Putamen (tissue), 1 donor: ENCODE data around the gene BEGAIN.

Experiments used
- DNase-seq: peaks from one replicate; pipeline ENCODE4 v3.0.0-alpha.2; 2016; ENCODE audit warnings: low spot score

The BEGAIN gene

DNA sequence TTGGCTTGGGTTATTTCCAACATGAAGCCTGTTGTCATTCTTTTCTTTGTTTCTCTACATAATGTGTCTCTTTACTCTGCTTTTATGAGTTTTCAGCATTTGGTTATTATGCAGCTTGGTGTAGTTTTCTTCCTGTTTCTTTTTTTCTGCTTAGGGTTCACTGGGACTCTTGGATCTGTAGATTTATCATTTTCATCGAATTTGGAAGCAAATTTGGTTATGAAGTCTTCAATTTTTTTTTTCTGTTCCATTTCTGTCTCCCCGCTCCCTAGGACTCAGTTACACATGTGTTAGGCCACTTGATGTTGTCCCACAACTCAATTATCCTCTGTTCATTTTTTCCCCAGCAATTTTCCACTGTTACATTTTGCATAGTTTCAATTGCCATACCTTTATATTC, 13.8 kb upstream of the BEGAIN start:
- no peak for DNase-seq

DNA sequence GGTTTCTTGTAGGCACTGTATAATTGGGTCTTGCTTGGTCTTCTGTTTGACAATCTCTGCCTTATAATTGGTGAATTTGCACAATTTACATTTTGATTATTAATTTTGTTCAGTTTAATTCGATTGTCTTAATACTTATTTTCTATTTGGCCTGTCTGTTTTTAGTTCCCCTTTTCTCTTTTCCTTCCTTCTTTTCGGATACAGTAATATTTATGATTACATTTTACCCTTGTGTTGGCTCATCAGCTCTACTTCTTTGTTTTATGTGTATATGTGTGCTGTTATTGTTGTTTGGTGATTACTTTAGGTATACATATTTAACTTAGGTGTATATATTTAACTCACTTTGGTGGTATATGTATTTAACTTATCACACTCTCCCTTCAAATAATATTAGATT, 12.8 kb upstream of the BEGAIN start:
- DNase-seq: no peak

DNA sequence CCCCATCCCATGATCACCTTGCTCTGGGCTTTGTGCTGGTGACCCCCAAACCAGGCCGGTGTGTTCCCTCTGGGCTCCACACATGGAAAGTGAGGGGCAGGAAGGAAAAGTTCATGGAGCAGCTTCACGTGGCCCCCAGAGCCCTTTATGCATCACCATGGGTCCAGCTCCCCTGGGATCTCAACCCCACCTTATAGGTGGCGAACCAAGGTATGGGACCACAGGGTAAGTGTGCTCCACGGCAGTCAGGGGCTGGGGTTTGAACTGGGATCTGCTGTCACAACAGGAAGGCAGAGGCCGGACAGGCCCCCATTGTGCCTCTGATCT, 7.4 kb upstream of the BEGAIN start:
- no peak for DNase-seq

DNA sequence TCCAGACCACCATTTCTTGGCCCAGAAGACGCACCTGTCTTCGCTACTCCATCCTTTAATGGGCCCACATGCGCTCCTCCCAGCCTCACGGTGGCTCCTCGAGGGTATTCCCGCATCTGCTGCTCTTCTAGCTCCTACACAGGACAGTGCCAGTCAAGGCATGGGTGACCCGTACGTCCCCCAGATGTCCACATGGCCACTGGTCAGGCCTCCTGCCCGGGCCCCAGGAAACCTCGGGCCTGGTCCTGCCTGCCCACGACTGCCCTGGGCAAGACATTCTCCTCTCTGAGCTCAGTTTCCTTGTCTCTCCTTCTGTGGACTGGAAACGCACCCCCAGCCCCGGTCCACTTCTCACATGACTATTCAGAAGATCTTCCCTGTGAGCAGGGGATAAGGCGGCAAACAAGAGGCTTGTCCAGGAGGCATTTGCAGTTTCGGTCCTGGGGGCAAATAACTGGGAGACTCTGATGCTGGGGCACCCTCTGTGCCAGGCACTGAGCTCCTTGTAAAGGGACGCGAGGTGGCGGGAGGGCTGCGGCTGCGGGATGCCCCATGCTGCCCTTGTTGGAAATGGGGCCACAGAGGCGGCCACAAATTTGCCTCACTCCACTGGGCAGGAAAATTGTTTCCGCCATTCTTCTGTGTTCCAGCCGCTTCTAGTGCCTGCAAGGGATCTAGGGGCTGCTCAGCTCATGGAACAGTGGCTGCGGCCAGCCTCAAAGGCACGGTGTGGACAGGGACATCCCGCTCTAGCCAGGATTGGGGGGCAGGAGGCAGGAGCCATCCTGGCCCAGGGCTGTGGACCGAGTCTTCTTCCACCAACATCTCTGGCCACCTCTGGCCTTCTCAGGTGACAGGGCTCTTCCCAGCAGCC, 6.8 kb upstream of the BEGAIN start:
- no peak for DNase-seq

DNA sequence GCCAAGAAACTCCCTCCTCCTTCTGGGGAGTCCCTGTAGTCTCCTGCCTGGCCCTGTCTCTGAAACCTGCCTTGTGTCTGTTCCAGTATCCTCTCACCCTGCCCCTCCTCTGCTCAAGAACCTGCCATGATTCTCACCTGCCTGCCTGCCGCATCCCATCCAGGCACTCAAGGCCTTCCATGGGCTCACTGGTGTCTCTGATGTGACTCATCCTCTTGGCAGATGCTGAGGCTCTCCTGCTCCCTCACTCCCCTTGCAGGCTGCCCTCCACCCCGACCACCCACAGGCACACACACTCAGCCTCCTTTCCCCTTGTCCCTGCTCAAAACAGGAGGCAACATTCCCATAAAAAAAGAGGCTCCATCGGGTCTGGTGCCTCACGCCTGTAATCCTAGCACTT, 5.8 kb upstream of the BEGAIN start:
- DNase-seq: no peak

DNA sequence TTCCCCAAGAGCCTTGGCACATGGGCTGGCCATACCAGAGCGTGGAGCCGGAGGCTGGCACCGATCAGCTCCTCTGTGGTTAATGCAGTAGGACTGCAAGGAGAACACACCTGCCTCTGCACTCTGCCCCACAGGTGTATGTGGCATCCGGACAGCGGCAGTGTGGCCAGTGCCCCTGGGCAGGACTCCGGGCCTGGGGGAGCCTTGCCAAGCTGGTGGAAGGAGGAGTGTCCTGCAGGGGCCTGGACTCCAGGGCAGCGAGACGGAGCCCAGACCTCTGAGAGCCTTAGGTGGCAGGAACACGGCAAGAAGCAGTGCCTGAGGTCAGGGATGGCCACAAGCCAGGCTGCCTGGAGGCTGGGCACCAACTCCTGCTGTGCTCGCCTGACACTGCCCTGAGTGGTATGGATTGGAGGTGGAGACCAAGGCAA, 5.3 kb upstream of the BEGAIN start:
- no peak for DNase-seq

DNA sequence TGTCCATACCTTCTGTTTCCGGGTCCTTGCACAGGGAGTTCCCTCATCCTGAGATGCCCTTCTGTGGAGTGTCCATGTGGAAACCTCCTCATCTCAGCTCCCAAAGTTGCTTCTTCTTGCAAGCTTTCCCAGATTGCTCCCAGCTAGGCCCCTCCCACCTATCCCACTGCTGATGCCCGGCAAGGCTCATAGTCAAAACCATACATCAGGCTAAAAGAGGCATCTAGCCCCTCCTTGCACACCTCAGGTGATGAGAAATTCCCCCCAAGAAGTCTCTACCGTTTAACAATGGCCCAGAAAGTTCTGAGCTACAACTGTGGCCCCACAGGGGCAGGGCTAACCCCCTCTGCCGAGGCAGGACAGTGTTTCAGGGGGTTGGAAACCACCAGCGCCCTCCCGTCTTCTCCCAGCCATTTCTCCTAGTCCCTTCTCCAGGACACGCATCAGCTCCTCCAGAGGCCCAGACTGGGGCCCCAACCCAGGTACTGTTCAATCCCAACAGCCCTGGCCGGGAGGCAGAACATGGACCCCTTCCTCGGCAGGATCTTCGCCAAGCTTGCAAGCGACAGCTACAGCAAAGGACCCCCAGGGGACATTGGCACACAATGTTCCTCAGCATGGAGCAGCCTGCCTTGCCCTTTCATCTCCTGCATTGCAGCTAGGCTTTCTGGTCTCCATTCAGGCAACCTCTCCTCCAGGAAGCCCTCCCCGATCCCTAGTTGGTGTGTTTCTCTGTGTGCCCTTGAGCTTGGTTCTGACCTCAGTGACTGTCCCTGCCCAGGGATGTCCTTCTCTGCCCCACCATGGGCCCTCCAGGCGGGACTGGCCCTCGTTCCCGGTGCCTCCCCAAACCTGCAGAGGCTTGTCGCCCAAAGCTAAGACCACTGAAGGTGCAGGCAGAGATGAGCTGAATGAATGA, 4.5 kb upstream of the BEGAIN start:
- DNase-seq: no peak

DNA sequence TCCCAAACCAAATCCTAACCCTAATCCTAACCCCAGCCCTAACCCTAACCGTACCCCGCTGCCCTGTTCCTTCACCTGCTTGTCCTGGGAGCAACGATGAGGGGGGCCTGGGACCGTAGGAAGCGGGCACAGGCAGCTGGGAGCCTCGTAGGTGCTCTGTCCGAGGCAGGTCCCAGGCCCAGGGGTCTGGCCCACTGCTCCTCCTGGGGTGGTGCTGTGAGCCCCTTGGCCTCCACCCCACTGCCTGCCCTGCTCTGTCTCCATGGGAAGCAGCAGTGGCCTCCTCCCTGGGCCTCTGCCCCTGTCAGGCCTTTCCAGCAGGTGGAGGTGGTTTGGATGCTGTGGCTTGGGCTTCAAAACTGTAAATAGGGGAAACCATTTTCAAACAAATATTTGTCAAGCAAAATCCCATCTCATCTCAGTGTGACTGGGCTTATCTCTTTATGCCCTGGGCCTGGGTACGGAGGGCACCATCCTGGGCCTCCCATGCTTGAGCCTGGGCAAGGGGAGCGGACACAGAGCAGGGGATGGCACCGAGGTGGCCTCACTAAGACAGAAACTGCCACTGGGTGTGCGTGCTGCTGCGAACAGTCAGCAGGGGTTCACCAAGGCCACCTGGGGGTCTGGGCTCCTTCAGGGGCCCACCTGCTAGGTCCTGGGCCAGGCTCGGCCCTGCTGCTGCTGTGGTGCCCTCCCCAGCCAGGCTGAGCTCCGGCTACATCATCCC, 3.7 kb upstream of the BEGAIN start:
- DNase-seq: no peak

GRCh38 chr14:100589760-100590469, 2.7 kb upstream of the BEGAIN start:
- DNase-seq: no peak

DNA sequence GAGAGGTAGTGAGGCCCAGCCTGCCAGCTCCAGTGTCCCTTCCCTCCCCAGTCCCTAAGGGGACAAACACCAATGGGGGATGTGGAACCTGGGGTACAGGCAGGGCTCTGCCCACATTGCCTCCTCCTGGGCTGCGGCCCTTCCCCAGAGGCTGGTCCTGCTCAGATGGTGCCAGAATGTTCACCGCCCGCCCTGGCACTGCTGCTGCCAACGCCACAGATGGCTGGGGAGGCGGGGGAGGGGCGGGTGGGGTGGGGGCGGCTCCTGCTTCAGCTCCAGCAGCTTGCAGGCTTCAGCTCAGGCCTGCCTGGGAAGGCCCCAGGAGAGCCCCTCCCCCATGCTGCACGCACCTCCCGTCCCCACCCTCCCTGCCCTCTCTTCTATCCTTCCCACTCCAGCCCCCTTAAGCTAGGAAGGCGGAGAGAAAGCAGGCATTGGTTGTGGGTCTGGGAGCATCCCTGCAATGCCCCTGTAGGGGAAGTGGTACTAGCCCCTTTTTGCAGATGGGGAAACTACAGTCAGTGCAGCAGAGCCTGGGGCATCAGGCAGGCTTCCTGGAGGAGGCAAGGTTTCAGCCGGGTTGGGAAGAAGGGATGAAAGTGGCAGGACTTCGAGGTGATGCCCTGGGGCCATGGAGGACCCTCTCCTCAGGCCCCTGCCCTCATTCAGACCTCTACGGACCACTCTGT, 2.0 kb upstream of the BEGAIN start:
- DNase-seq: no peak

DNA sequence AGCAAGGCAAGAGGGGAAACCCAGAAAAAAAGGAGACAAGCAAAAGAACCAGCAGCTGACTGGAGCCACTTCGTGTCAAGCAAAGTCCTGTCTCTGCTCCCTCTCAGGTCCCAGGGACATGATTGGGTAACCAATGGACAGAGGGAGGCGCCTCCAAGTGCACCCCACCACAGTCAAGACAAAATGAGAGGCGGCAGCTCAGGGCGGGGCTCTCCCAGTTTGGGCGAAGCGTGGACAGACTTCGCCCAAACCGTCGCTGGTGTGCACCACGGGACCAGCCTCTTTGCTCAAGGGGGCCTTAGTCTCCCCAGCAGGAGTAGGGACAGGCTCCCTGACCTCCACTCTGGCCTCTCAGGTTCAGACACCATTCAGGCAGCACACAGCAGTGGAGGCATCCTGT, 1.5 kb upstream of the BEGAIN start:
- DNase-seq: no peak

- no peak for DNase-seq
Measured at GRCh38 chr14:100587763-100588411, 670 bp upstream of the BEGAIN start.

- peak; percentile 29 for DNase-seq
Measured at GRCh38 chr14:100586403-100587085, 673 bp downstream of the BEGAIN start.

GRCh38 chr14:100586153-100586402, 1.1 kb downstream of the BEGAIN start:
- no peak for DNase-seq

- no peak for DNase-seq
Measured at GRCh38 chr14:100585448-100586152, 1.6 kb downstream of the BEGAIN start.

GRCh38 chr14:100584056-100585031, 2.9 kb downstream of the BEGAIN start:
- DNase-seq: no peak

DNA sequence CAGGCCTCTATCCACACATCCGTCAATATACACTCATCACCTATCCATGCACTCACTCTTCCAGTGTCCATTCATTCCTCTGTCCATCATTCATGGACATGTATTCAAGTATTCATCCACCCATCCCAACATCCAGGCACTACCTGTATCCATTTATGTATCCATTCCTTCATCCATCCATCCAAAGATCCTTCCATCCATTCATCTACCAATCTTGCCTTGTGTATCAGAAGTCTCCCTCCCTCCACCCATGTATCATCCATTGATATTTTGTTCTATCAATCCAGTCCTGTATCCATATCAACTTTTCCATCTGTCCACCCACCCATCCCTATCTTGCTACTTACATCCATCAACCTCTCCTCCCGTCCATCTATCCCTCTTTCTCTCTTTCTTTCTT, 4.0 kb downstream of the BEGAIN start:
- DNase-seq: no peak

- no peak for DNase-seq
Measured at GRCh38 chr14:100582496-100583165, 4.6 kb downstream of the BEGAIN start.
